ENCODE measurements around the gene ENTHD1. TPM values are rescaled to one million over a fixed set of nuclear protein-coding genes. Genes with fewer than 3 reads are reported as not detected.

ENTHD1 gene
- total and polyA plus RNA-seq, 9 of the 15 experiments (the other 6 are each of a cell fraction or from before 2014, with no cell fraction given): 0.13 to 0.98 (median 0.35) TPM

GRCh38 chr22:39917776-39918495 is 24.4 kb upstream of the ENTHD1 start (continued):
- TF ChIP-seq YY1 (IDR thresholded peaks at IDR 0.05; ENCODE audit: borderline replicate concordance in 1 of 3, control insufficient read depth in 1 of 3, extremely low read depth in 1 of 3, insufficient read depth in 3 of 3, insufficient read length in 1 of 3, insufficient replicate concordance in 2 of 3, low read depth in 1 of 3, low read length in 2 of 3) (peak in 1 of 3 experiments; percentile 41), TAF9B (IDR thresholded peaks at IDR 0.05; ENCODE audit: partially characterized antibody) (no peak), CEBPB (tag; IDR thresholded peaks at IDR 0.05) (peak; percentile 78), HDAC2 (IDR thresholded peaks at IDR 0.05) (0 out of 2 replicates have a peak, but pooled peaks have one; percentile 39), CBX1 (IDR thresholded peaks at IDR 0.05; ENCODE audit: low read depth) (no peak), DPF2 (IDR thresholded peaks at IDR 0.05) (peak; percentile 13; the same call in 1 of the 2 replicates), TOE1 (IDR thresholded peaks at IDR 0.05; ENCODE audit: borderline replicate concordance) (no peak), TOE1 (CRISPR knock-in tag; IDR thresholded peaks at IDR 0.05; ENCODE audit: borderline replicate concordance, low read depth) (no peak), ZNF592 (IDR thresholded peaks at IDR 0.05) (peak; percentile 75), DDX20 (tag; IDR thresholded peaks at IDR 0.05; ENCODE audit: low read depth) (no peak), ZNF589 (CRISPR knock-in tag; IDR thresholded peaks at IDR 0.05; ENCODE audit: low read depth) (no peak), ADNP (tag; IDR thresholded peaks at IDR 0.05) (no peak), NR0B1 (IDR thresholded peaks at IDR 0.05; ENCODE audit: partially characterized antibody) (no peak), ESRRA (IDR thresholded peaks at IDR 0.05; ENCODE audit: borderline replicate concordance, low read depth) (no peak), CEBPG (CRISPR knock-in tag; IDR thresholded peaks at IDR 0.05) (no peak), CEBPG (tag; conservative IDR thresholded peaks at IDR 0.05 in 1 of 2, IDR thresholded peaks at IDR 0.05 in 1 of 2) (peak in 1 of 2 experiments; percentile 50; a peak in 1 of 4 replicates), ZBTB7A (IDR thresholded peaks at IDR 0.05; ENCODE audit: borderline replicate concordance, control insufficient read depth, low read depth, low read length) (no peak), CBFB (CRISPR knock-in tag; IDR thresholded peaks at IDR 0.05) (no peak), ZBTB34 (CRISPR knock-in tag; IDR thresholded peaks at IDR 0.05) (no peak)

Measured in K562 (cell line).